GM12878 (cell line): ENCODE data around the gene RASSF4.

Experiments used
- BRCA1 ChIP-seq: IDR thresholded peaks from 2 replicates; pipeline ENCODE4 v1.6.1; 2011; ENCODE audit warnings: low read depth, low read length, improper control_type of control experiment
- CTCF ChIP-seq, 3 experiments: IDR thresholded peaks in 2 of 3; conservative IDR thresholded peaks in 1 of 3; 2 replicates each; pipeline ENCODE4 v1.5.1; 2011; ENCODE audit warnings: low read depth in 3 of 3, low read length in 3 of 3, mild to moderate bottlenecking in 3 of 3, control low read depth in 2 of 3, moderate library complexity in 2 of 3, inconsistent platforms in 1 of 3, mixed read lengths in 1 of 3; ENCODE audit not compliant: control insufficient read depth in 2 of 3, insufficient read depth in 1 of 3; ENCODE audit errors: extremely low read depth in 1 of 3
- FOXM1 ChIP-seq: IDR thresholded peaks from 2 replicates; pipeline ENCODE4 v1.6.1; 2012; ENCODE audit warnings: low read depth, mild to moderate bottlenecking, inconsistent platforms, low read length, moderate library complexity
- JUNB ChIP-seq: IDR thresholded peaks from 2 replicates; pipeline ENCODE4 v1.6.1; 2016; ENCODE audit warnings: antibody characterized with exemption, mild to moderate bottlenecking
- POLR2A ChIP-seq: IDR thresholded peaks from 2 replicates; pipeline ENCODE4 v1.6.1; 2011; ENCODE audit warnings: low read depth, mild to moderate bottlenecking, low read length
- SMC3 ChIP-seq: IDR thresholded peaks from 2 replicates; pipeline ENCODE4 v1.6.1; 2011; ENCODE audit warnings: low read length, improper control_type of control experiment, borderline replicate concordance
- TF ChIP-seq, protein P1 (sequence below): IDR thresholded peaks from 2 replicates; pipeline ENCODE4 v1.6.1; 2012; ENCODE audit warnings: mild to moderate bottlenecking, low read depth, low read length
- TF ChIP-seq, protein P2 (sequence below): fragments of 450-650 bp; IDR thresholded peaks from 2 replicates; pipeline ENCODE4 v1.6.1; 2018; ENCODE audit warnings: borderline replicate concordance, mild to moderate bottlenecking; ENCODE audit not compliant: partially characterized antibody

DNA sequence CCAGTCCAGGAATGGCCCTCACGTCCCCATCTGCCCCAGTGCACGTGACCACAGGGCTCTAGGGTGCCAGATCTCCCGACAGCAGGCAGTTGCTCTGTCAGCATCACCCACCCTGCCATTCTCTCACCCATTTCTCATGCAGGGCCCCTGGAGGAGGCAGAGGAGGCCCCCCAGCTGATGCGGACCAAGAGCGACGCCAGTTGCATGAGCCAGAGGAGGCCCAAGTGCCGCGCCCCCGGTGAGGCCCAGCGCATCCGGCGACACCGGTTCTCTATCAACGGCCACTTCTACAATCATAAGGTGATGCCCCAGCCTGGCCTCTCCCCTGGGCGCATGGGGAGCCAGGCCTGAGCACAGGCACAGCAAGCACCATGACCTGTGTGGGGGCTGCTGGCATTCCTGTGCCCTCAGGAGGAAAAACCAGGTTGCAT is 25.1 kb downstream of the RASSF4 start:
- TF ChIP-seq BRCA1 (no peak), CTCF (IDR thresholded peaks at IDR 0.05 in 2 of 3, conservative IDR thresholded peaks at IDR 0.05 in 1 of 3; ENCODE audit: control insufficient read depth in 2 of 3, extremely low read depth in 1 of 3, insufficient read depth in 1 of 3, low read depth in 3 of 3, low read length in 3 of 3) (no peak), SMC3 (no peak), POLR2A (no peak), JUNB (no peak), FOXM1 (no peak)
- TF ChIP-seq, protein P1, sequence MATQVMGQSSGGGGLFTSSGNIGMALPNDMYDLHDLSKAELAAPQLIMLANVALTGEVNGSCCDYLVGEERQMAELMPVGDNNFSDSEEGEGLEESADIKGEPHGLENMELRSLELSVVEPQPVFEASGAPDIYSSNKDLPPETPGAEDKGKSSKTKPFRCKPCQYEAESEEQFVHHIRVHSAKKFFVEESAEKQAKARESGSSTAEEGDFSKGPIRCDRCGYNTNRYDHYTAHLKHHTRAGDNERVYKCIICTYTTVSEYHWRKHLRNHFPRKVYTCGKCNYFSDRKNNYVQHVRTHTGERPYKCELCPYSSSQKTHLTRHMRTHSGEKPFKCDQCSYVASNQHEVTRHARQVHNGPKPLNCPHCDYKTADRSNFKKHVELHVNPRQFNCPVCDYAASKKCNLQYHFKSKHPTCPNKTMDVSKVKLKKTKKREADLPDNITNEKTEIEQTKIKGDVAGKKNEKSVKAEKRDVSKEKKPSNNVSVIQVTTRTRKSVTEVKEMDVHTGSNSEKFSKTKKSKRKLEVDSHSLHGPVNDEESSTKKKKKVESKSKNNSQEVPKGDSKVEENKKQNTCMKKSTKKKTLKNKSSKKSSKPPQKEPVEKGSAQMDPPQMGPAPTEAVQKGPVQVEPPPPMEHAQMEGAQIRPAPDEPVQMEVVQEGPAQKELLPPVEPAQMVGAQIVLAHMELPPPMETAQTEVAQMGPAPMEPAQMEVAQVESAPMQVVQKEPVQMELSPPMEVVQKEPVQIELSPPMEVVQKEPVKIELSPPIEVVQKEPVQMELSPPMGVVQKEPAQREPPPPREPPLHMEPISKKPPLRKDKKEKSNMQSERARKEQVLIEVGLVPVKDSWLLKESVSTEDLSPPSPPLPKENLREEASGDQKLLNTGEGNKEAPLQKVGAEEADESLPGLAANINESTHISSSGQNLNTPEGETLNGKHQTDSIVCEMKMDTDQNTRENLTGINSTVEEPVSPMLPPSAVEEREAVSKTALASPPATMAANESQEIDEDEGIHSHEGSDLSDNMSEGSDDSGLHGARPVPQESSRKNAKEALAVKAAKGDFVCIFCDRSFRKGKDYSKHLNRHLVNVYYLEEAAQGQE: no peak
- TF ChIP-seq, protein P2, sequence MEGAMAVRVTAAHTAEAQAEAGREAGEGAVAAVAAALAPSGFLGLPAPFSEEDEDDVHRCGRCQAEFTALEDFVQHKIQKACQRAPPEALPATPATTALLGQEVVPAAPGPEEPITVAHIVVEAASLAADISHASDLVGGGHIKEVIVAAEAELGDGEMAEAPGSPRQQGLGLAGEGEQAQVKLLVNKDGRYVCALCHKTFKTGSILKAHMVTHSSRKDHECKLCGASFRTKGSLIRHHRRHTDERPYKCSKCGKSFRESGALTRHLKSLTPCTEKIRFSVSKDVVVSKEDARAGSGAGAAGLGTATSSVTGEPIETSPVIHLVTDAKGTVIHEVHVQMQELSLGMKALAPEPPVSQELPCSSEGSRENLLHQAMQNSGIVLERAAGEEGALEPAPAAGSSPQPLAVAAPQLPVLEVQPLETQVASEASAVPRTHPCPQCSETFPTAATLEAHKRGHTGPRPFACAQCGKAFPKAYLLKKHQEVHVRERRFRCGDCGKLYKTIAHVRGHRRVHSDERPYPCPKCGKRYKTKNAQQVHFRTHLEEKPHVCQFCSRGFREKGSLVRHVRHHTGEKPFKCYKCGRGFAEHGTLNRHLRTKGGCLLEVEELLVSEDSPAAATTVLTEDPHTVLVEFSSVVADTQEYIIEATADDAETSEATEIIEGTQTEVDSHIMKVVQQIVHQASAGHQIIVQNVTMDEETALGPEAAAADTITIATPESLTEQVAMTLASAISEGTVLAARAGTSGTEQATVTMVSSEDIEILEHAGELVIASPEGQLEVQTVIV: no peak
